Nephron (organoid): ENCODE results near the gene GPR17.
A peak's percentile ranks its signal among the peaks of the same experiment; 100 is the strongest.

ENCODE experiments used
- H3K27ac Mint-ChIP-seq, 3 experiments: 2 replicates each; pipeline ENCODE4 v1.8.0; 2020; ENCODE audit warnings: mixed read lengths in 3 of 3, mild to moderate bottlenecking in 2 of 3, moderate library complexity in 1 of 3
- H3K27me3 Mint-ChIP-seq: 2 replicates; pipeline ENCODE4 v1.8.0; 2021; ENCODE audit warnings: low read depth, mild to moderate bottlenecking, moderate library complexity, mixed read lengths
- H3K36me3 Mint-ChIP-seq: 2 replicates; pipeline ENCODE4 v1.8.0; 2020; ENCODE audit warnings: low read depth, mixed read lengths
- H3K4me1 Mint-ChIP-seq: 2 replicates; pipeline ENCODE4 v1.8.0; 2020; ENCODE audit warnings: mixed read lengths
- H3K4me3 Mint-ChIP-seq, 3 experiments: 2 replicates each; pipeline ENCODE4 v1.8.0; 2020; ENCODE audit warnings: mild to moderate bottlenecking in 3 of 3, mixed read lengths in 3 of 3, moderate library complexity in 2 of 3
- H3K9me3 Mint-ChIP-seq: 2 replicates; pipeline ENCODE4 v1.8.0; 2020; ENCODE audit warnings: mixed read lengths
- TF ChIP-seq, protein P1 (sequence below), 3 experiments: fragments of 200-600 bp; sonication (generic); IDR thresholded peaks; one replicate each; pipeline ENCODE4 v1.5.0; 2021; ENCODE audit warnings: antibody characterized with exemption in 3 of 3; ENCODE audit not compliant: unreplicated experiment in 3 of 3

GPR17 gene

DNA sequence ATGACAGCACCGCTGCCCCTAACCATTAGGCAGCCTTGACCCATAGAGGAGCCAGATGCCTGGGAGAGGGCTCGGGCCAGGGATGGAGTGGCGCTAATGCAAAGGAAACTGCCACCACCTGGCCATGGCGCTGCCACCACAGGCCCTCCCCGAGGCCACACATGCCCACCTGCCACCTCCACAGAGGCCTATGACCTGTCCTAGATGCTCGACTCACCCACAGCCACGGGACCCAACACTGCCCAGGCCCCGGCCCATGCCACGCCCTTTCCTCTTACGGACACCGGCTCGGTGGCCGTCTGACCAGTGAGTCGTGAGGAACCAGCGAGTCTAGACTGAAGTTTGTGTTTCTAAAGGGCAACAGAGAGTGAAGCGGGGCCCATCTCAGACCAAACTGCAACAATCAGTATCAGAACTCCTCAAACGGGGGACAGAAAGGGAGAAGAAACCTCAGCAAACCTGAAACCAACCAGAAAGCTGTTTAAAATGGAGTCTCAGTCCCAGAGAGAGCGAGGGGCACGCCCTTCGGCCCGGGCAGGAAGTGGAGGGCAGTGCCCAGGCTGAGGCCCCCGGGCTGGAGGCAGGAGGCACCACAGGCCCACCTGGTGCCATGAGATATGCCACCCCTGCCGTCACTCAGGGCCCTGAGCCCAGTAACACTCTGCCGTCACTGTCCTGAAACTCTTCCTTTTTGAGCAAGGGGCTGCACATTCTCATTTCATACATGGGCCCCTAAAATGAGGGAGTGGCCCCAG lies 711 bp downstream of the GPR17 start:
- Mint-ChIP-seq H3K27ac (peak overlapping the region in 1 of 3 experiments; percentile 27), H3K27me3 (peaks cover 3% of the 10 kb centered on the region), H3K4me1 (peaks cover 19% of the 10 kb centered on the region), H3K9me3 (no peaks in the 10 kb centered on the region), H3K36me3 (no peaks in the 10 kb centered on the region), H3K4me3 (no peak overlapping the region)
- TF ChIP-seq, protein P1, sequence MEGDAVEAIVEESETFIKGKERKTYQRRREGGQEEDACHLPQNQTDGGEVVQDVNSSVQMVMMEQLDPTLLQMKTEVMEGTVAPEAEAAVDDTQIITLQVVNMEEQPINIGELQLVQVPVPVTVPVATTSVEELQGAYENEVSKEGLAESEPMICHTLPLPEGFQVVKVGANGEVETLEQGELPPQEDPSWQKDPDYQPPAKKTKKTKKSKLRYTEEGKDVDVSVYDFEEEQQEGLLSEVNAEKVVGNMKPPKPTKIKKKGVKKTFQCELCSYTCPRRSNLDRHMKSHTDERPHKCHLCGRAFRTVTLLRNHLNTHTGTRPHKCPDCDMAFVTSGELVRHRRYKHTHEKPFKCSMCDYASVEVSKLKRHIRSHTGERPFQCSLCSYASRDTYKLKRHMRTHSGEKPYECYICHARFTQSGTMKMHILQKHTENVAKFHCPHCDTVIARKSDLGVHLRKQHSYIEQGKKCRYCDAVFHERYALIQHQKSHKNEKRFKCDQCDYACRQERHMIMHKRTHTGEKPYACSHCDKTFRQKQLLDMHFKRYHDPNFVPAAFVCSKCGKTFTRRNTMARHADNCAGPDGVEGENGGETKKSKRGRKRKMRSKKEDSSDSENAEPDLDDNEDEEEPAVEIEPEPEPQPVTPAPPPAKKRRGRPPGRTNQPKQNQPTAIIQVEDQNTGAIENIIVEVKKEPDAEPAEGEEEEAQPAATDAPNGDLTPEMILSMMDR (IDR thresholded peaks at IDR 0.05; ENCODE audit: unreplicated experiment in 3 of 3): no peak

DNA sequence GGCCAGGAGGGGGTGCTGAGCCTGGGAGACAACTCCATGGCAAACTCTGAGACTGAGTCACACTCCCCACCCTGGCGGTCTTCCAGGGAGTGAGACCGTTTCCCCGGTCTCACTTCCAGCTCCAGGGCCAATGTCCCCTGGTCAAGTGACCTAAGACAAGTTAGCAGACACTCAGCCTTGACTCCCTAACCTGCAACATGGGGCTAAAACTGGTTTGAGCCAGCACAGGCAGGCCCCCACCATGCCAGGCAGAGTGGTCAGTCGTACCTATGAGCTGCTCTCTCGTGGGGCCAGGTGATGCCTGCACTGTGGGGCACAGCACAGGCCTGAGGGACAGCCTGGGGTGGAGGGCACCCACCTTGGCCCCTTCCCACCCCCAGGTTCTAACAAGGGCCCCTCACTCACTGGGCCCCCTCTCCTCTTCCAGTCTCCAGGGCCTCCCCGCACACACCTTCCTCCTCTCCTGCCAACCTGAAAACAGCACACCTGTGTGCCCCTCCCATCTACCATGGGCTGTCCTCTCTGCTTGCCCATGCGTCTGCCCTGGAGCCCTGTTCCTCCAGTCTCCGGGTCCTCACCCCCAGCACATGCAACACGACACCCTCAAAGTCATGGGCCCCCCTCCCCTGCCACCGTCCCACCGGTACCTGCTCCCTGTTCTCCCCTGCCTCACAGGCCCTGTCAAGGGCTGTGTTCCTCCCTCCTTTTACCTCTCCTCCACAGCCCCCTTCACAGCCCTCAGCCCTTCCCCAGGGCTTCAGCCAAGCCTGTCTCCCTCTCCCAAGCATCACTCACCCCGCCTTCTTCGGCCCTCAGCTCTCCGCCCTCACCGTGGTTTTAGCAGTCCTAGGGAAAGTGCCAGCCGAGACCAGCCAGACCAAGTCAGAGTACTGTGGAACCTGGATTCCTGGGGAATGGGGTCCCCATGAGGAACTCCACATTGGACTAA lies 1.6 kb downstream of the GPR17 start:
- Mint-ChIP-seq H3K4me3 (peak overlapping the region in 1 of 3 experiments; percentile 43), H3K4me1 (peaks cover 27% of the 10 kb centered on the region), H3K9me3 (no peaks in the 10 kb centered on the region), H3K27me3 (peaks cover 4% of the 10 kb centered on the region), H3K36me3 (no peaks in the 10 kb centered on the region), H3K27ac (peak overlapping the region in 1 of 3 experiments; percentile 8)
- TF ChIP-seq, protein P1 (IDR thresholded peaks at IDR 0.05; ENCODE audit: unreplicated experiment in 3 of 3): no peak

DNA sequence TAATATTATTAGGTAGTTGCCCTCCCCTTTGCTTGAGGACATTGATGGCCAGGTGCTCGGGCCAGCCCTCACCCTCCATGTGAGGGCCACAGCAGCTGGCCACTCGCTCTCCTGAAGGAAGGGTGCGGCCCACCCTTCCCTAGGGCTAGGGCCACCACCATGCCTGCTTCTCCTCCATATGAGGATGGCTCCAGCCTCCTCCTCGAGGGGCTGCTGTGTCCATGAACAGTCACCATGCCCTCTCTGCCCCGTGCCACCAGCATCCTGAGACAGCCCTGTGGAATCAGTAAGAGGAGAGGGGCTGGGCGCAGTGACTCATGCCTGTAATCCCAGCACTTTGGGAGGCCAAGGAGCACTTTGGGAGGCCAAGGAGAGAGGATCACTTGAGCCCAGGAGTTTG lies 2.4 kb downstream of the GPR17 start:
- no peak overlapping the region for H3K4me3 Mint-ChIP-seq
- H3K9me3 Mint-ChIP-seq: no peaks in the 10 kb centered on the region
- TF ChIP-seq, protein P1 (IDR thresholded peaks at IDR 0.05; ENCODE audit: unreplicated experiment in 3 of 3): no peak
- H3K27ac Mint-ChIP-seq: no peak overlapping the region
- no peaks in the 10 kb centered on the region for H3K36me3 Mint-ChIP-seq
- peaks cover 32% of the 10 kb centered on the region for H3K4me1 Mint-ChIP-seq
- peaks cover 9% of the 10 kb centered on the region for H3K27me3 Mint-ChIP-seq

DNA sequence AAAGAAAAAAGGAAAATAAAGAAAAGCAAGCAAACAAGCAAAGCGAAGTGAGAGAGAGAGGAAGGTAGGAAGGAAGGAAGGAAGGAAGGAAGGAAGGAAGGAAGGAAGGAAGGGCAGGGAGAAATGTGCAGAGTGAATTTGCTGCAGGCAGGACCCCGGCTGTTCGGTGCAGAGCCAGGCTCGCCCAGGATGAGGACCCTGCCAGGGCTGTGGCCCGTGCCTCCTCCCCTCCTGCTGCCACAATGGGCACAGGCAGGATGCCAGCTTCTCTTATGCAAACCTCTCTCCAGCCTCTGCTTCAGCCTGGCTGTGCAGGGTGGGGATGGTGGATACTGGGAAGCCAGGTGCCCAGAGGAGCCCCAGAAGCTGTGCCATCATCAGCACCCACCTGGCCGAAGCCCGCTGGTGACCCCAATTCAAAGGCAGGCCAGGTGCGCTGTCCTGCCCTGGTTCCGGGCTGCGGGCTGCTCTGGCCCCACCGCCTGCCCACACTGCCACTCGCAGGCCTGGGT lies 3.2 kb downstream of the GPR17 start:
- H3K27me3 Mint-ChIP-seq: peaks cover 9% of the 10 kb centered on the region
- H3K27ac Mint-ChIP-seq: no peak overlapping the region
- no peaks in the 10 kb centered on the region for H3K36me3 Mint-ChIP-seq
- TF ChIP-seq, protein P1 (IDR thresholded peaks at IDR 0.05; ENCODE audit: unreplicated experiment in 3 of 3): no peak
- H3K9me3 Mint-ChIP-seq: no peaks in the 10 kb centered on the region
- H3K4me1 Mint-ChIP-seq: peaks cover 27% of the 10 kb centered on the region
- H3K4me3 Mint-ChIP-seq: no peak overlapping the region

DNA sequence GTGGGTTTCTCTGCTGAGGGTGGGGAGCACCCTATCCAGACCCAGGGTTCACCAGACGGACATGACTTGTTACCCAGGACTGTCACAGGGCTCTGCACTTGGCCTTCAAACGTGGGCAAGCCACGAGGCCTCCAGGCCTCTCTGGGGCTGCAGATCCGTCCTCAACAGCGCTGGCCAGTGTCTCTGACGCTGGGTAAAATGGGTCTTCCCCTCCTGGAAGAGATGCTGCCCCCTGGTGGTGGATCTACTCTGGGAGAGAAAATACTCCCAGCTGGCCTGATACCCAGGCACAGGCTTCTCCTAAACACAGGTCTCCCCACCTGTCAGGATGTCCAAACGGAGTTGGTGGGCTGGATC lies 3.7 kb downstream of the GPR17 start:
- no peak overlapping the region for H3K4me3 Mint-ChIP-seq
- H3K27ac Mint-ChIP-seq: no peak overlapping the region
- H3K4me1 Mint-ChIP-seq: peaks cover 25% of the 10 kb centered on the region
- no peaks in the 10 kb centered on the region for H3K36me3 Mint-ChIP-seq
- peaks cover 9% of the 10 kb centered on the region for H3K27me3 Mint-ChIP-seq
- TF ChIP-seq, protein P1 (IDR thresholded peaks at IDR 0.05; ENCODE audit: unreplicated experiment in 3 of 3): peak; percentile 68 to 79 (median 73)
- H3K9me3 Mint-ChIP-seq: no peaks in the 10 kb centered on the region
